NOMO-1 treated with DMSO at 0.1 percent for 48 hours (cell line): Measurements from ENCODE around the gene ENTPD7.

Experiments
- DNase-seq: peaks from one replicate; lab custom pipeline; 2025; ENCODE audit not compliant: unreplicated experiment; lab: John Stamatoyannopoulos, UW

Gene ENTPD7

GRCh38 chr10:99647601-99648151 is 11.6 kb upstream of the ENTPD7 start:
- DNase-seq, result no peak

GRCh38 chr10:99648717-99649116 is 10.6 kb upstream of the ENTPD7 start:
- no peak for DNase-seq

GRCh38 chr10:99652800-99653390 is 6.4 kb upstream of the ENTPD7 start:
- no peak for DNase-seq

GRCh38 chr10:99654390-99655175 is 4.7 kb upstream of the ENTPD7 start:
- DNase-seq, result no peak

GRCh38 chr10:99656199-99657064 is 2.9 kb upstream of the ENTPD7 start:
- peak; percentile 64 for DNase-seq

- DNase-seq, result no peak
Observed at GRCh38 chr10:99658622-99659030, 683 bp upstream of the ENTPD7 start.

- DNase-seq, result no peak
Observed at GRCh38 chr10:99659868-99660366, 608 bp downstream of the ENTPD7 start.

GRCh38 chr10:99660662-99661376 is 1.5 kb downstream of the ENTPD7 start:
- DNase-seq, result no peak

- no peak for DNase-seq
Observed at GRCh38 chr10:99661377-99661763, 2.1 kb downstream of the ENTPD7 start.

GRCh38 chr10:99665304-99665703 is 6.0 kb downstream of the ENTPD7 start:
- DNase-seq, result no peak

GRCh38 chr10:99667108-99667751 is 7.9 kb downstream of the ENTPD7 start:
- DNase-seq, result no peak

GRCh38 chr10:99671386-99671785 is 12.1 kb downstream of the ENTPD7 start:
- peak; percentile 9 for DNase-seq

GRCh38 chr10:99672884-99673283 is 13.6 kb downstream of the ENTPD7 start:
- DNase-seq, result no peak

GRCh38 chr10:99673492-99673891 is 14.2 kb downstream of the ENTPD7 start:
- peak; percentile 6 for DNase-seq

- peak; percentile 89 for DNase-seq
Observed at GRCh38 chr10:99674762-99675161, 15.5 kb downstream of the ENTPD7 start.

- no peak for DNase-seq
Observed at GRCh38 chr10:99676426-99676825, 17.1 kb downstream of the ENTPD7 start.

GRCh38 chr10:99676895-99677294 is 17.6 kb downstream of the ENTPD7 start:
- DNase-seq, result no peak

GRCh38 chr10:99678921-99679320 is 19.6 kb downstream of the ENTPD7 start:
- no peak for DNase-seq

GRCh38 chr10:99681553-99681952 is 22.2 kb downstream of the ENTPD7 start:
- DNase-seq, result no peak

- no peak for DNase-seq
Observed at GRCh38 chr10:99682032-99682431, 22.7 kb downstream of the ENTPD7 start.
